Hepatocyte (in vitro differentiated cells): ENCODE results near the gene WASL.

ENCODE experiments used
- EZH2 ChIP-seq: fragments of 200-600 bp; sonication (generic); IDR thresholded peaks from 2 replicates; pipeline ENCODE4 v1.6.1; 2016; ENCODE audit warnings: antibody characterized with exemption, mild to moderate bottlenecking, borderline replicate concordance
- TF ChIP-seq, protein P1 (sequence below): fragments of 200-600 bp; sonication (generic); IDR thresholded peaks from 2 replicates; pipeline ENCODE4 v1.5.1; 2016; ENCODE audit warnings: antibody characterized with exemption, mild to moderate bottlenecking; ENCODE audit not compliant: poor library complexity

GRCh38 chr7:123663200-123663599 lies 85.6 kb downstream of the WASL start:
- TF ChIP-seq EZH2 = no peak
- TF ChIP-seq, protein P1, sequence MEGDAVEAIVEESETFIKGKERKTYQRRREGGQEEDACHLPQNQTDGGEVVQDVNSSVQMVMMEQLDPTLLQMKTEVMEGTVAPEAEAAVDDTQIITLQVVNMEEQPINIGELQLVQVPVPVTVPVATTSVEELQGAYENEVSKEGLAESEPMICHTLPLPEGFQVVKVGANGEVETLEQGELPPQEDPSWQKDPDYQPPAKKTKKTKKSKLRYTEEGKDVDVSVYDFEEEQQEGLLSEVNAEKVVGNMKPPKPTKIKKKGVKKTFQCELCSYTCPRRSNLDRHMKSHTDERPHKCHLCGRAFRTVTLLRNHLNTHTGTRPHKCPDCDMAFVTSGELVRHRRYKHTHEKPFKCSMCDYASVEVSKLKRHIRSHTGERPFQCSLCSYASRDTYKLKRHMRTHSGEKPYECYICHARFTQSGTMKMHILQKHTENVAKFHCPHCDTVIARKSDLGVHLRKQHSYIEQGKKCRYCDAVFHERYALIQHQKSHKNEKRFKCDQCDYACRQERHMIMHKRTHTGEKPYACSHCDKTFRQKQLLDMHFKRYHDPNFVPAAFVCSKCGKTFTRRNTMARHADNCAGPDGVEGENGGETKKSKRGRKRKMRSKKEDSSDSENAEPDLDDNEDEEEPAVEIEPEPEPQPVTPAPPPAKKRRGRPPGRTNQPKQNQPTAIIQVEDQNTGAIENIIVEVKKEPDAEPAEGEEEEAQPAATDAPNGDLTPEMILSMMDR = no peak
